Astrocyte (in vitro differentiated cells and primary cell): Measurements from ENCODE around the gene SLC39A7.

ENCODE experiments used
- EZH2 ChIP-seq: IDR thresholded peaks from 2 replicates; pipeline ENCODE4 v1.6.1; 2012; ENCODE audit warnings: mild to moderate bottlenecking, low read length, inconsistent platforms; ENCODE audit not compliant: insufficient read depth
- TF ChIP-seq, protein P1 (sequence below): IDR thresholded peaks from 2 replicates; pipeline ENCODE4 v1.5.1; 2011; ENCODE audit warnings: low read depth, mild to moderate bottlenecking, inconsistent platforms, low read length, moderate library complexity; ENCODE audit not compliant: insufficient read depth

GRCh38 chr6:33204415-33205190 is 3.9 kb downstream of the SLC39A7 start, which contains the start of gene HSD17B8:
- TF ChIP-seq, protein P1, sequence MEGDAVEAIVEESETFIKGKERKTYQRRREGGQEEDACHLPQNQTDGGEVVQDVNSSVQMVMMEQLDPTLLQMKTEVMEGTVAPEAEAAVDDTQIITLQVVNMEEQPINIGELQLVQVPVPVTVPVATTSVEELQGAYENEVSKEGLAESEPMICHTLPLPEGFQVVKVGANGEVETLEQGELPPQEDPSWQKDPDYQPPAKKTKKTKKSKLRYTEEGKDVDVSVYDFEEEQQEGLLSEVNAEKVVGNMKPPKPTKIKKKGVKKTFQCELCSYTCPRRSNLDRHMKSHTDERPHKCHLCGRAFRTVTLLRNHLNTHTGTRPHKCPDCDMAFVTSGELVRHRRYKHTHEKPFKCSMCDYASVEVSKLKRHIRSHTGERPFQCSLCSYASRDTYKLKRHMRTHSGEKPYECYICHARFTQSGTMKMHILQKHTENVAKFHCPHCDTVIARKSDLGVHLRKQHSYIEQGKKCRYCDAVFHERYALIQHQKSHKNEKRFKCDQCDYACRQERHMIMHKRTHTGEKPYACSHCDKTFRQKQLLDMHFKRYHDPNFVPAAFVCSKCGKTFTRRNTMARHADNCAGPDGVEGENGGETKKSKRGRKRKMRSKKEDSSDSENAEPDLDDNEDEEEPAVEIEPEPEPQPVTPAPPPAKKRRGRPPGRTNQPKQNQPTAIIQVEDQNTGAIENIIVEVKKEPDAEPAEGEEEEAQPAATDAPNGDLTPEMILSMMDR: no peak
- TF ChIP-seq EZH2: no peak
